Hematopoietic multipotent progenitor cell (in vitro differentiated cells): ENCODE results near the gene DLG1. TPM values are rescaled to one million over a fixed set of nuclear protein-coding genes. Genes with fewer than 3 reads are reported as not detected.
A peak's percentile ranks its signal among the peaks of the same experiment; 100 is the strongest.

Experiments
- DNase-seq, 3 donors: peaks; one replicate each; pipeline ENCODE4 v3.0.0-alpha.2; 2011 to 2015; ENCODE audit warnings: low read depth in 2 of 3, low spot score in 2 of 3
- total RNA-seq: library from RNA; depleted of rRNA; stranded (reverse); fragments of >200 nt; gene quantifications from one replicate; pipeline ENCODE4 v1.2.3, GENCODE V29; 2012

Gene DLG1
- total RNA-seq, 1 donor = 19.7 TPM

- DNase-seq = no peak
These were observed 22.2 kb upstream of the DLG1 start for GRCh38 chr3:197320582-197320981.

- DNase-seq = no peak
These were observed 19.0 kb upstream of the DLG1 start for GRCh38 chr3:197317250-197317963.

GRCh38 chr3:197312431-197312830 is 14.0 kb upstream of the DLG1 start:
- DNase-seq = no peak

- no peak for DNase-seq
These were observed 13.2 kb upstream of the DLG1 start for GRCh38 chr3:197311591-197311990.

GRCh38 chr3:197309528-197310361 is 11.3 kb upstream of the DLG1 start:
- DNase-seq = no peak

- DNase-seq = no peak
These were observed 10.2 kb upstream of the DLG1 start for GRCh38 chr3:197308591-197308990.

- DNase-seq = no peak
These were observed 8.1 kb upstream of the DLG1 start for GRCh38 chr3:197306374-197307086.

- no peak for DNase-seq
These were observed 7.4 kb upstream of the DLG1 start for GRCh38 chr3:197305854-197306253.

- DNase-seq = no peak
These were observed 5.0 kb upstream of the DLG1 start for GRCh38 chr3:197303452-197303851.

GRCh38 chr3:197302696-197303341 is 4.4 kb upstream of the DLG1 start:
- no peak for DNase-seq

- DNase-seq = no peak
These were observed 3.6 kb upstream of the DLG1 start for GRCh38 chr3:197302033-197302432.

GRCh38 chr3:197300361-197300760 is 1.9 kb upstream of the DLG1 start:
- no peak for DNase-seq

- peak in 2 of 3 donors; percentile 6 to 20 for DNase-seq
These were observed 788 bp upstream of the DLG1 start for GRCh38 chr3:197298945-197299854.

- peak; percentile 76 to 95 (median 93) for DNase-seq
These were observed 704 bp downstream of the DLG1 start for GRCh38 chr3:197297476-197298340.

- DNase-seq = no peak
These were observed 1.4 kb downstream of the DLG1 start for GRCh38 chr3:197297002-197297401.

GRCh38 chr3:197296545-197296944 is 1.9 kb downstream of the DLG1 start:
- DNase-seq = no peak

- DNase-seq = no peak
These were observed 2.5 kb downstream of the DLG1 start for GRCh38 chr3:197295871-197296270.

- DNase-seq = no peak
These were observed 4.7 kb downstream of the DLG1 start for GRCh38 chr3:197293605-197294237.
